SK-N-MC (cell line): ENCODE results near the gene GPR152.

Experiments
- EZH2 ChIP-seq: fragments of 200-600 bp; sonication (generic); IDR thresholded peaks from one replicate; pipeline ENCODE4 v1.6.1; 2017; ENCODE audit warnings: antibody characterized with exemption
- POLR2AphosphoS5 ChIP-seq: IDR thresholded peaks from 2 replicates; pipeline ENCODE4 v1.6.1; 2012; ENCODE audit warnings: mild to moderate bottlenecking, low read depth, low read length, borderline replicate concordance

- TF ChIP-seq POLR2AphosphoS5 = no peak
- TF ChIP-seq EZH2 = no peak
These were observed 43.3 kb downstream of the GPR152 start for GRCh38 chr11:67409261-67409666.
